ENCODE results near the gene PLCG2. TPM values are rescaled to one million over a fixed set of nuclear protein-coding genes. Genes with fewer than 3 reads are reported as not detected.

The PLCG2 gene
- total RNA-seq, 4 donors from 2014 or later: 30.5 to 243 (median 56.2) TPM

GRCh38 chr16:81833751-81834150 lies 54.7 kb downstream of the PLCG2 start:
- Histone ChIP-seq H3K4me3 (no peak overlapping the region), H3K27me3 (no peaks in the 10 kb centered on the region), H3K4me1 (peaks cover 0 to 37% (median 17%) of the 10 kb centered on the region in 4 donors), H3K9me3 (no peaks in the 10 kb centered on the region), H3K27ac (peak overlapping the region in 1 of 4 donors; percentile 83), H3K36me3 (no peaks in the 10 kb centered on the region)
- TF ChIP-seq CTCF (IDR thresholded peaks at IDR 0.05): no peak
- no peak for DNase-seq

DNA sequence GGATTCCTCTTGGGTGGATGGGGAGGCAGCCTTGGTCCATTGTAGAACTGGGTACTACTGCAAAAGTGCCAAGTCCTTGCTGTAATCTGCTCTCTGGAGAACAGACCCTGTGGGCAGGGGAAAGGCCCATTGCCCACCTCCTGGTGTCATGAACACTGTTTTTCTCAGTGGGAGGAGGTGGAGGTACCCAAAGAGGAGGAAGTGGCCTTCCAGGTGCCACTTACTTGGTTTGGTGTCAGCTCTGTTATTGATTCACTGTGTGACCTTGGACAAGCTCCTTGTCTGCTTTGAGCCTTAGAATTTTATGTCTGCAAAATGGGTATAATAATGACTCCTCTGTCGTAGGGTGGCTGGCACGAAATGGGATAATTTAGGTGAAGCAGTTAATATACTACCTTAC lies 55.8 kb downstream of the PLCG2 start:
- Histone ChIP-seq H3K27ac (peak overlapping the region in 1 of 4 donors; percentile 83), H3K36me3 (no peaks in the 10 kb centered on the region), H3K4me3 (no peak overlapping the region), H3K4me1 (peaks cover 0 to 37% (median 17%) of the 10 kb centered on the region in 4 donors), H3K9me3 (no peaks in the 10 kb centered on the region), H3K27me3 (no peaks in the 10 kb centered on the region)
- TF ChIP-seq POLR2A (IDR thresholded peaks at IDR 0.05) (no peak), CTCF (IDR thresholded peaks at IDR 0.05) (no peak)
- DNase-seq: no peak

DNA sequence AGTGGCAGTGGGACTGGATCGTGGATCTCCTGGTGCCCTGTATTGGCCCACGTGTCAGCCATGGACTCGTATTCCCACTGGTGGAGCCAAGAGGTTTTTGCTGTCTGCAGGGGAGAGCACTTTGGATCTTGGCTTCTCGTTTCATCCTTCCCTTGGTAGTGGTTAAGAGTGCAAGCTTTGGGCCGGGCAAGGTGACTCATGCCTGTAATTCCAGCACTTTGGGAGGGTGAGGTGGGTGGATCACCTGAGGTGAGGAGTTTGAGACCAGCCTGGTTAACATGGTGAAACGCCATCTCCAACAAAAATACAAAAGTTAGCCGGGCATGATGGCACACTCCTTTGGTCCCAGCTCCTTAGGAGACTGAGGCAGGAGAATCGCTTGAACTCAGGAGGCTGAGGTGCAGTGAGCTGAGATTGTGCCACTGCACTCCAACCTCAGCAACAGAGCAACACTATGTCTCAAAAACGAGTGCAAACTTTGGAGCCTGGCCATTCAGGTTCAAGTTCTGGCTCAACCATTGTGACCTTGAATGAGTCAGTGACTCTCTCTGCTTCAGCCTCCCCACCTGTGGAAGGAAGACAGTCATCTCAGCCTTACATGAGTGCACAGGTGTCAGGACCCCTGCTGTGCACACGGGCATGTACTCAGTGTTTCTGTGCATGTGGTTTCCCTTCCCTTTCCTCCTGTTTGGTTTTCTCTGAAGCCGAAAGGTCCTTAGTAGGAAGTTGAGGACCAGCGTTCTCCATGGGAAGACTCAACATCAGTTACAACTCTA lies 57.4 kb downstream of the PLCG2 start:
- TF ChIP-seq POLR2A (IDR thresholded peaks at IDR 0.05): no peak
- TF ChIP-seq CTCF (IDR thresholded peaks at IDR 0.05): no peak
- Histone ChIP-seq H3K36me3 (no peaks in the 10 kb centered on the region), H3K9me3 (no peaks in the 10 kb centered on the region), H3K4me1 (peaks cover 0 to 37% (median 17%) of the 10 kb centered on the region in 4 donors), H3K27me3 (no peaks in the 10 kb centered on the region), H3K4me3 (no peak overlapping the region), H3K27ac (peak overlapping the region in 1 of 4 donors; percentile 83)
- DNase-seq: peak in 2 of 3 donors; percentile 68 to 69

DNA sequence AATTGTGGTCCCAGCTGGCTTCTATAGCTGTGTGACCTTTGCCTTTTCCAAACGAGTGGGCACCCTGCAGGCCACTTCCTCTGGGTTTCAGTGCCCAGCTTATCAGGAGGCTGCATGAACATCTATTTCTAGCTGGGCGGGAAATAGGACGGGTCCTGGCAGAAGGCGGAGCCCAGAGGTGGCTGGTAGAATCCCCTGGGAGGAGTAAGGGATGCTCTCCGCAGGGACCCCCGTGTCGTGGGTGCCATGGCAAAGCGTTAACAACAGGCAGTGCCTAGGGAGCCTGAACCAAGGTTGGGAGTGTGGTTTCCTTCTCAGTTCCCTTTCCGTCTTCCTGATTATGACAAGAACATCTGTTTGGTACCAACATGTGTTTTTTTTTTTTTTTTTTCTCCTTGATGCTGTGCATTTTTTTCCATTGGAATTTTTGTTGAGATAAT lies 58.2 kb downstream of the PLCG2 start:
- Histone ChIP-seq H3K36me3 (no peaks in the 10 kb centered on the region), H3K27me3 (no peaks in the 10 kb centered on the region), H3K4me1 (peaks cover 0 to 42% (median 16%) of the 10 kb centered on the region in 4 donors), H3K9me3 (no peaks in the 10 kb centered on the region), H3K4me3 (no peak overlapping the region), H3K27ac (peak overlapping the region in 1 of 4 donors; percentile 83)
- TF ChIP-seq CTCF (IDR thresholded peaks at IDR 0.05): no peak
- no peak for TF ChIP-seq POLR2A (IDR thresholded peaks at IDR 0.05)
- no peak for DNase-seq

DNA sequence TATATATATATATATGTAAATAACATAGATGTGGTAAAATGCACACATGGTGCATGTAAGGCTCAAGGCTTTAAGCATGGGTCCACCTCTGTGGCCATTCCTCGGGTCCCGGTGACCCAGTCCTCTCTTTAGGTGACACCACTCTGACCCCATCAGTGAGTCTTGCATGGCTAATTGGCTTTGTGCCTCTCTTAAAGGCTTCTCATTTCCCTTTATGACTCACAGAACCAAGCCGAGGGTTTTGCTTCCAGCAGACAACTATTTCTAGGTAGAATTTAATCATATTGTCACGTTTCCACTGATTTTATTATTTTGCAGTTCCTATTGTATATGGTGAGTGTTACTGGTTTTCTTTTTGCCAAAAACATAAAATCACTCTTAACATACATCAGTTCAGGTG lies 59.7 kb downstream of the PLCG2 start:
- peaks cover 0 to 35% (median 13%) of the 10 kb centered on the region in 4 donors for H3K4me1 ChIP-seq
- no peaks in the 10 kb centered on the region for H3K9me3 ChIP-seq
- H3K27me3 ChIP-seq: no peaks in the 10 kb centered on the region
- H3K36me3 ChIP-seq: no peaks in the 10 kb centered on the region
- no peak overlapping the region for H3K4me3 ChIP-seq
- H3K27ac ChIP-seq: peak overlapping the region in 1 of 4 donors; percentile 83
- TF ChIP-seq CTCF (IDR thresholded peaks at IDR 0.05) (no peak), POLR2A (IDR thresholded peaks at IDR 0.05) (no peak)
- DNase-seq: no peak

All from Peyer's patch (tissue), 4 donors.